Panc1 (cell line): Measurements from ENCODE around the gene NR4A1. TPM values are rescaled to one million over a fixed set of nuclear protein-coding genes. Genes with fewer than 3 reads are reported as not detected.

Experiments used
- total RNA-seq: library from RNA; stranded (reverse); gene quantifications from one replicate; pipeline ENCODE4 v1.2.1, GENCODE V29; 2021; ENCODE audit not compliant: unreplicated experiment

NR4A1 gene
- total RNA-seq, 1 experiment from 2014 or later: 2.0 TPM

Other genes starting within 250 kb of the NR4A1 start
- 0.23 TPM for gene FIGNL2, start 202.7 kb upstream of the NR4A1 start, total RNA-seq
- gene ANKRD33, start 163.3 kb upstream of the NR4A1 start, total RNA-seq: 0.21 TPM
- 0.36 TPM for gene ACVRL1, start 143.9 kb upstream of the NR4A1 start, total RNA-seq
- gene ACVR1B, start 99.7 kb upstream of the NR4A1 start, total RNA-seq: 23.0 TPM
- 0.82 TPM for gene TAMALIN, start 44.5 kb upstream of the NR4A1 start, total RNA-seq
- gene ATG101, start 18.5 kb downstream of the NR4A1 start, total RNA-seq: 64.9 TPM
- not detected for gene SMIM41, start 28.3 kb downstream of the NR4A1 start, total RNA-seq
- 51.5 TPM for gene KRT80, start 140.6 kb downstream of the NR4A1 start, total RNA-seq
- gene KRT7, start 181.8 kb downstream of the NR4A1 start, total RNA-seq: 16.8 TPM
- 1.1 TPM for gene KRT86, start 223.2 kb downstream of the NR4A1 start, total RNA-seq
- 0.90 TPM for gene KRT81, start 240.1 kb downstream of the NR4A1 start, total RNA-seq